ENCODE results near the gene GATA2.
A peak's percentile ranks its signal among the peaks of the same experiment; 100 is the strongest.

GATA2 gene

DNA sequence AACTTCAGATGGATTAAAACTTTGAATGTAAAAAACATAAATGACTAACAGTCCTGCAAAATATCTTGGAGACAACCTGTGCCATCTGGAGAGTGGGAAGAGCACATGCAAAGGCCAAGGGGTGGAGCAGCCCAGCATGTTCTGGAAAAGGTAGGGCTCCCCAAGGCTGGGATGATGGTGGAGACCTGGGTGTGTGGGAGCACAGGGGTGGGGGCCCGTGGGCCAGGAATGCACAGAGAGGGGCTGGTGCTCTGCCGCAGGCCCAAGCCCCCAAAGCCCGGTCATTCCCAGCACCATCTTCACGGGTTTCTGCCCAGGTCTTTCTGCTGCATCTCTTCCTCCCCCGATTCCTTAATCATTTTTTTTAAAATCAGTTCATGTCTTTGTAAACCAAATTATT lies 9.7 kb upstream of the GATA2 start:
- DNase-seq (ENCODE audit: low spot score) = no peak

DNA sequence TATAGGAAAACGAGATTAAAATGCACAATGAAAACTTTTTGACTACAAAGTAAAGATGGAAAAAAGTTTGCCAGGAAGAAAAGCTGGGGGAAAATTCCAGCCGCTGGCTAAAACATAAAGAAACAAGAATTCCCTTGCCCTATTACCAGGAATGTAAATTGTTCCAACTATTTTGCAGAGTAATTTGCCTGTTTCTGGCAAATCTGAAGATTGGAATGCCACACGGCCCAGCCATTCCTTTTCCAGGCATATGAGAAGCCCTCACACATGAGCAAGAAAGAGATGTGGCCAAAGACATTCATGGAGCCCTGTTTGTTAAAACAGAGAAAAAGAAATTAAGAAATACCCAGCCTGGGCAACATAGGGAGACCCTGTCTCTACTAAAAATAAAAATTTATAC lies 8.4 kb upstream of the GATA2 start:
- no peak for DNase-seq (ENCODE audit: low spot score)

DNA sequence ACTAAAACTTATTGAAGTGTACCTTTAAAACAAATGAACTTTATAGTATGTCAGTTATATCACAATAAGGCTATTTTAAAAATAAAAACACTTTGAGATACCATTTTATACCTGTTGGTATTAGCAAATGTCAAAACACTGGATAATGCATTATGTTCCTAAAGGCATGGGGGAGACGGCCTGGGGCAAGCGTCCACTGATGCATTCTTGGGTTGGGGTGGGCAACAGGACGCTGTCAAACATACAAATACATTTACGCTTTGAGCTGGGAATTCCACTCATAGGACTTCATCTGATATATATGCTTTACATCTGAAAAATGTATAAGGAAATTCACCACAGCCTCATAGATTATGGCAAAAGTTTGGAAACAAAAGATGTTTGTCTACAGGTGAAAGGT lies 7.6 kb upstream of the GATA2 start:
- no peak for DNase-seq (ENCODE audit: low spot score)

DNA sequence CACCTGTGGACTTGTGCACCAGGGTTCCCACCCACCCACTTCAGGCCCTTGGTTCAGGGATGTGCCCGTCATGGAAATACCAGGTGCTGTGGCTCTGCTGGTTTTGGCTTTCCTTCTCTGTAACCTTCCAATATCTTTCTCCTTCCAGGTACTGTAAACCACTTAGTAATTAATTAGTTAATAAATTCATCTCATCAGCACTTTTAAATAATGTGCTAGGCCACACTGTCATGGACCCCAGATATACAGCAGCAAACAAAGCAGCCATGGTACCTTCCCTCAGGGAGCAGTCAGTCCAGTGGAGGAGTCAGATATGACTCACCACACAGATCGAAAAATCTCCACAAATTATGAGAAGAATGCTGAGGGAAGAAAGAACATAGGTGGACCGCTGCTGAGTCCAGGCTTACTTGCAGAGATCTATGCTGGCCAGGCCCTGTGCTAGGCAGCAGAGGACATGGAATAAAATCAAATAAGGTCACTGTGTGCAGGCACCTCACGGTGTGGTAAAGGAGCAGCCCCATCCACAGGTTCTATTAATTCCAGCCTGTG lies 6.8 kb upstream of the GATA2 start:
- peak; percentile 37 for DNase-seq (ENCODE audit: low spot score)

DNA sequence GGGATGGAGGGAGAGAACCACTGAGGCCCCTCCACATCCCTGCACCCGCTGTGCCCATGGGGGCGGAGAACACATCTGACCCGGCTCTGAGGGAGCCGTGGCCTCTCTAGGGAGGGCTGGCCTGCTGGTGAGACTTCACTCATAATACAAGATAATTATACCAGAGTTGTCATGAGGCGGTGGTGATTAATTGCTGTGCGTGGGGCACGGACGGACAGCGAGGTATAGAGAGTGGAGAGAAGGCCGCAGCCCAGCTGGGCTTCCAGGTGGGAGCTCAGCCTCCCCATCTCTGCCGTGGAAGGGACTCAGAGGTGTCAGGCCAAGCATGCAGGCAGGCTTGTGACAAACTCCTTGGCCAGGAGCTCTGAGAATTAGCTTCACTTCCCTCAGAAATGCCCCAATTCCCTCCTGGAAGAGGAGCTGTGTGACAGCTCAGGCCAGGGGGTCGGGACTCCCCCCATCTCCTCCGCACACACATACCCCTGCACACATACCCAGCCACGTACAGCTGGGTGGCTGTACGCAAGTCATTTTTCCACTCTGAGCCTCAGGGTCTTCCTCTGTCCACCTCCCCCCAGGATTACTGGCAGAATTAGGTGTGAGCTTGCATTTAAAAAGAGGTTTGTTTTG lies 6.0 kb upstream of the GATA2 start:
- DNase-seq (ENCODE audit: low spot score) = no peak

DNA sequence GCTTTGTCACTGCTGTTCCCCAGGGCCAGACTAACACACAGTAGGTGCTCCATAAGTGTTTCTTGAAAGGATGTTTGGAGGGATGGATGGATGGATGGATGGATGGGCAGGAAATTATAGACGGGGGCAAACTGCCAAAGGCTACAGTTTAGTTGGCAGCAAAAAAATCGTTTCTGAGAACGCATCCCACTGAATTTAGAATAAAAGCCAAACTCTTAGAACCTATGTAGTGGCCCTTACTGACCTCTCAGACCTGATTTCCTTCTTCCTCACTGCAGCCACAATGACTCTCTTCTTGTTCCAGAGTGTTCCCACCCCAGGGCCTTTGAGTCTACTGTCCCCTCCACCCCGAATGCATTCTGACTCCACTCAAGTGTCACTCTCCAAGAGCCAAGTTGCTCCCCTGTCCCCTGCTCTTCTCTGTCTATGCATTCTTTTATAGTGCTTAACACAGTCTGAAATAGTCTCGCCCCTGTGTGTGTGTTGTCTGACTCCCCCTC lies 5.2 kb upstream of the GATA2 start:
- no peak for DNase-seq (ENCODE audit: low spot score)

DNA sequence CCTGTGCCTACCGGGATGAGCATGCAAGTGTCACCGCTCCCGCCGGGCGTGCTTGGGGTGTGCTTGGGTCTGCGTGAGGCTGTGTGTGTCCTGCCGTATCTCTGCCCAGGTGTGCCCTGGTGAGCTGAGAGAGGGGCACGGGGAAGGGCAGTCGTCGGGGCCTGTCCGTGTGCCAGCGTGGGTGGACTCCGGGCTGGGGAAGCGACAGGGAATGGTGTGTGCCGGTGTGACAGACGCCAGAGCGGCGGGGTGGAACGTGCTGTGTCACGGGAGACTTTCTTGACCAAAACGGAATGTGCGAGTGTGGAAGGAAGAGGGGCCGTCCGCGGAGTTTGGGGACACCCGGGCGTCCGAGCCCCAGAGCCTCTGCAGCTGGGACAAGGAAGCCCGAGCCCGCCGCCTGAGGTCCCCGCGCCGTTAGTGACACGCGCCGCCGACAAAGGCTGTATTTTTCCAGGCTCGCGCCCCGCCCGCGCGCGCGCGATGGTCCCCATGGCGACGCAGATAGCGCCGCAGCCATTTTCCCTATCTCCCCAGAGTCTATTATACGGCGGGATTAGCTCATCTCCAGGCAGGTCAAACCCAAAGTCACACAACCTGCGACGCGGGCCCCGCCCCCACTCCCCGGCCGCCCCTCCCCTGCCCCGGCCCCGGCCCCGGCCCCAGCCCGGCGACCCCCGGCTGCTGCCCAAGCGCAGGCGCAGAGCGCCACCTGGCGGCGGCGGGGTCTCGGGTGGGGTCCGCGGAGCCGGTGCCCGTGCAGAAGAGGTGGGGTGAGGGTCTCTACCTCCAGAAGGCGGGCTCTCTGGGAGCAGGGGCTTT lies 4.5 kb upstream of the GATA2 start:
- DNase-seq (ENCODE audit: low spot score) = peak; percentile 68

DNA sequence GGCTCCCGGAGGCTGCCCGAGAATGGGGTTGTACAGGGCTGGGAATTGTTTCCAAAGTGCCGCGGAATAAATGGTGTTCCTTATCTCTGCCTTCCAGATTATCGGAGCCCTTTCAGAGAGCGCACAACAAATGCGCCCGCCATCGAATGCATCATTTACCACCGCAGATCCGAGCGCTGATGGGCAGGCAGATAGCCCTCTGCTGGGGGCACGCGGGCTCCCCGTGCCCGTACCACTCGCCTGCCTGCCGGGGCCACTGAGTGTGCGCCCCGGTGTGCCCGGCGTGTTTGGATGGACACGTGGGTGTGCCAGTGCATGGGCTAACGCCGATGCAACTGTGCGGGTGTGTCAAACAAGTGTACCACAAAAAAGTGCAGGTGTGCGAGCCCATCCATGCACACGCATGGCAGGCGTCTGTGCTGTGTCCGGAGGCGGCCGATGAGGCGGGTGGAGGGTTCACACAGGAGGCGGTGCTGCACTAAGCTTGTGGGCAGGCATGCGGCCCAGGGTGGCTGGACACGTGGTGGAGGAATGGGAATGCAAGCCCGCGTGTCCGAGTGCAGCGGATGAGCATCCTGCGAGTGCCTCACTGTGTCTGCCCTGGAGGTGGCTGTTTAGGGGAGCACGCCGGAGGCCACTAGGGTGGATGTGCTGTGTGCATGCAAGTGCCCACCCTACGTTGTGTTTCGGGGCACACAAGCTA lies 3.8 kb upstream of the GATA2 start:
- peak; percentile 34 for DNase-seq (ENCODE audit: low spot score)

DNA sequence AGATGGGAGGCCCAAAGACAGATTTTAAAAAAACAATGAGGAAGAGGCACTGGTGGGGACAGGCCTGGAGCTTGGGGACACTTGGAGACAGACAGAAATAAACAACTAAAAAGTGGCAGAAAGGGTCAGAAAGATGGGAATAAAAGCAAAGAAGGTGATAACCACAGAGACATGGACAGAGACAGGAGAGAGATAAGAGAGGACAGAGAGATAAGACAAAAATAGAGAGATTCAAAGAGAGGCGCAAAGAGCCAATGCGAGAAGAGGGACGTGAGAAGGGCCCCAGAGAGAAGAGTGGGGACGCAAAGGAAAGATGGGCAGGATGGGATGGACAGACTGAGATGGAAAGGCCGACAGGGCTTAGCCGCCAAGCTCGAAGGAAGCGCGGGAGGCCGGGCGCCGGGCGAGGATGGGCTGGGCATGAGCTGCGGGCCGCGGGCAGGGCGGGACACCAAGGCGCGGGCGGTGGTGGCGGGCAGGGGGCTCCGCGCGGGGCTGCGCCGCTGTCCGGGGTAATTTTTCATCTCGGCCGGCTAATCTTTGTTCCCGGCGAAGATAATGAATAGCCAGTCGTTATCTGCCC lies 3.1 kb upstream of the GATA2 start:
- no peak for DNase-seq (ENCODE audit: low spot score)

DNA sequence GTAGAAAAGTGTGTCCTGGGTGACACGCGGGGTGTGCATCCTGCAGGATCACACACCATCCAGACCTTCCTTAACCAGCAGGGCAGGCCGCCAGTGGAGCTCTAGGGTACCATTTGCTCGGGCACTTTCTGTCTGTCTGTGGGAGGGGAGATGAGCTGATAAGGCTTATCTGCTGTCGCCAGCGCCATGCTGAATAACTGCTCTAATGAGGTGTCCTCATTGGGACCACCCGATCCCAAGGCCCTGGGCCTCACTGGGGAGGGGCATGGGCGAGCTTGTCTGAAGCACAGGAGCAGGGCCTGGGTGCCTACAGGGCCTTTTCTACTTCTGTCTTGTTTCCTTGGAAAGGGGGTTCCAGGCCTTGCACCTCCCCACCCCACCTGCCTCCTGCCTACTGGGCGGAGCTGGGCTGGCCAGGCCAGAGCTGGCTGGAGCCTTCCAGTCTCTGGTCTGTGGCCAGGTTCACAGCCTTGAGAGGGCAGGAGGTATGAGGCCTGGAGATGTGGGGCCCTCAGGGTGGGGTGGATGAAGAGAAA lies 2.5 kb upstream of the GATA2 start:
- DNase-seq (ENCODE audit: low spot score) = no peak

DNA sequence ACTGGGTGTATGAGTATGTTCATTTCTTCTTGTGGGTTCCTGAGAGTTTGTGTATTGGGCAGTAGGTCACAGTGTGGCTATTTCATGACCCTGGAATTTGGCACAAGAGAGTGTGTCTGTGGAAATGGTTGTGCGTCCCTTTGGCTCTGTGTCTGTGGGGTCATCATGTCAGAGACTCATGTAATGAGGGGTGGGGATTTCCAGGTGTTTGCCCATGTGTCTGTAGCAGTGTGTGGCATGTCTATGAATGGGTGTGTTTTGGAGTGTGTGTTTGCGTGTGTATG lies 1.3 kb upstream of the GATA2 start:
- DNase-seq (ENCODE audit: low spot score) = no peak

DNA sequence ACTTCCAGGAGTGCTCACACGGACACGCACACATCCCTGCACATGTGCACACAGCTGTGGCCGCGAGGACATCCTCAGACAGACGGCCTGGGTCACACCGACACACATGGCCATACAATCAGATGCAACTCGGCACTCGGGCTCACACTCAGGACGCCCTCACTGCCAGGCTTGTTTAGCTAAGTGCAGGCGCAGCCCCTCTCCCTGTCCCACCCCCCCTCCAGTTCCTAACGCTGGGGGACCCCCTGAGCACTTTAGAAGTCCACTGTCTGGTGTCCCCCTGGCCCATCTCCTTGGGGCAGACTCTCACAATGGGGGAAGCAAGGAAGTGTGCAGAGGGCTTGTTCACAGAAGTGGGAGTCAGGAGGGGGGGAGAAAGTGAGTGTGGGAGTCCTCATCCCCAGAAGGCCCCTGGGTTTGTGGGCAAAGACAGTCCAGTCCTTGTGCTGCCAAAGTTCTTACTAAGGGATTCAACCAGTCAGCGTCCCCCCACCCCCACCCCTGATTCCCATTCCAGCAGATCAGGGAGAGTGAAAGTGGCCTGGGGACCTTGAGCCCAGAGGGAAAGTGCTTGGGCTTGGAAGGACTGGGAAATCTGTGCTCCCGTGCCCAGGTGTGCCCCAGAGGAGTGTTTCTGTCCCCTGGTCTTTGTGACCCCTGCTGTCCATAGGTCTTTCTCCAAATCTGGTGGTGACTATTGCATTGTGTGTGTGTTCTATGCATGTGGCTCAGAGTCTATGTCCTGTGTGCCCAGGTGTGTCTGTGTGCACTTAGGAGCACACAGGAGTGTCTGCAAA lies 767 bp upstream of the GATA2 start:
- no peak for DNase-seq (ENCODE audit: low spot score)

DNA sequence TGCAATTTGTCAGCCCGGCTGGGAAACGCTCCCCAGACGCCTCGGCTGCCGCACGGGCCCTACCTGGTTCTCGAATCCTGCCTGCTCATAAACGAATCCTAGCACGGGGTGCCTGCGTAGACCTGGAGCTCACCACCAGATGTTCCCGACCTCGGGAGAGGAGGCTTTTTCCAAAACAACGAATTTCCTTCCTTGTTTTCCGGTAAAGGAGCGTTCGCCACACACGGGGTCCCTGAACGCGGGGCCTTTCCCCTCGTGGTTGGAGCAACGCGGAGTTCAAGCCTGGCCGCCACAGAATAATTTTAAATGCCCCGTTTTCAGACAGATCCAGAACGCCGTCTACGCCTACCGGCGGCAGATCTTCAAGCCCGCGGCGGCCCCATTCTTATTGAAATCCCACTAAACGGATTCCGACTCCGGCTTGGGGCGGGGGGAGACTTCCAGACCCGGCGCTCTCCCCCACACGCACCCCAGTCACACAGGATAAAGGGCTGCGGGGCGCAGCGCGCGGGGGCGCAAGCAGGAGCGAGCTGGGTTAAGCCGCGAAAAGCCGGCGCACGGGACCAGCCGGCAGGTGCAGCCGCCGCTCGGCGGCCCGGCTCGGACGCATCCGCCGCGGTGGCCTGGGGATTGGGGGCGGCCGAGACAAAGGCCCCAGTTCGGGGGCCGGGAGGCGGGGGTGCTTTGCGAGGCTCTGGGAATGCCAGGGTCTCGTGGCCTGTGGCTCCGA lies 895 bp downstream of the GATA2 start:
- DNase-seq (ENCODE audit: low spot score) = no peak

DNA sequence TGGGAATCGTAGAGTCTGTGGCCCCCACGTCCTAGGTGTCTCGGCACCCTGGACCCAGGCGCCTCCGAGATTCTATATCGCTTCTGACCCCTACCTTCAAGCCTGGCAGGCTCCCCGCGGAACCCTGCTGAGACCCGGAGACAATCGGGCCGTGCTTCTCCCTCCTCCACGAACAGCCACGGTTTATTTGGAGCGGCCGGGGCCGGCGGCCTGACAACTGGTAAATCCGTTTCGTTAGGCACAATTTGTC lies 1.4 kb downstream of the GATA2 start:
- no peak for DNase-seq (ENCODE audit: low spot score)

DNA sequence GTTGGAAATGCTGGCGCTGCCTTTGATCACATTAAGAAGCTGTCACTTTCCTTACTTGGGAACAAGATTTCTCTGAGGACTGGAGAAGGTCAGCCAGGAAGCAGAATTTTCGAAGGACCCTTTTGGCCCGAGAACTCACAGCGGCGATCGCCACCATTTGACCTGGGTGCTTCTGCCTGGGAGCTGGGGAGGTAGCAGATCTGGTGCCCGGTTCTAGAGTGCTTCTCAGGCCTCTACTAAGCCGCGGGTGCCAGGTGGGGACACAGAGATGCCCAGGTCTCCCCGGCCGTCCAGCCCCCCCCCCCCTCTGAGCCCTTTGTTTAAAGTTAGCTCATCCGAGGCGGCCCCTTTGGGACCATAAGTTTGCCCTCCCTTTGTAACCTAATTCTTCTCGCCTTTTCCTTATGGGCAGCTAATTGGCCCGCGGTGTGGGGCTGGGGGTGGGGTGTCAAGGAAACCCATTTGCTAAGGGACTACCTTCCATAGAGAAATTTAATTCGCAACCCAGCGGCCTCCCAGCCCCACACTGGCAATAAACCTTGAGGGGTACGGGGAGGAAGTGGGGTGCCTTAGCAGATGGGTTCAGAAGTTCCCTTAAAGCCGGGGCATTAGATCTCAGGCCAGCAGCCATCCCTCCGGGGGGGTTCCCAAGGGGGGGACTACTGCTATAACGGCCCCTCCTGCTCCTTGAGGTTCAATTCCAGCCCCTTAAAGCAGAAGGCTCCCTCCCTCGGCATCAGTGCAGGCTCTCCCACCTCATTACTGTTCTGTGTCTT lies 1.9 kb downstream of the GATA2 start:
- no peak for DNase-seq (ENCODE audit: low spot score)

DNA sequence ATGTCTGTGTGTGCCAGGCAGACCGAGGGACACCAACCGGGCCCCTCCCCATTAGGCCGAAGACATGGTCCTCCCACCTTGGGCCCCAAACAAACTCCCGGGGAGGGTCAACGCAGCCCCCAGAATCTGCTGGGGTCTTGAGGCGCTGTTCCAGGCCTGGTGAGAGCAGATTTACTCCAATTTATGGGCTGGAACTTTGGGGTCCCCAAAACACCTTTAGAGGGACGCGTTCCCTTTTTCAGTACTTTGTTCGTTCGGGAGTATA lies 2.4 kb downstream of the GATA2 start:
- no peak for DNase-seq (ENCODE audit: low spot score)

DNA sequence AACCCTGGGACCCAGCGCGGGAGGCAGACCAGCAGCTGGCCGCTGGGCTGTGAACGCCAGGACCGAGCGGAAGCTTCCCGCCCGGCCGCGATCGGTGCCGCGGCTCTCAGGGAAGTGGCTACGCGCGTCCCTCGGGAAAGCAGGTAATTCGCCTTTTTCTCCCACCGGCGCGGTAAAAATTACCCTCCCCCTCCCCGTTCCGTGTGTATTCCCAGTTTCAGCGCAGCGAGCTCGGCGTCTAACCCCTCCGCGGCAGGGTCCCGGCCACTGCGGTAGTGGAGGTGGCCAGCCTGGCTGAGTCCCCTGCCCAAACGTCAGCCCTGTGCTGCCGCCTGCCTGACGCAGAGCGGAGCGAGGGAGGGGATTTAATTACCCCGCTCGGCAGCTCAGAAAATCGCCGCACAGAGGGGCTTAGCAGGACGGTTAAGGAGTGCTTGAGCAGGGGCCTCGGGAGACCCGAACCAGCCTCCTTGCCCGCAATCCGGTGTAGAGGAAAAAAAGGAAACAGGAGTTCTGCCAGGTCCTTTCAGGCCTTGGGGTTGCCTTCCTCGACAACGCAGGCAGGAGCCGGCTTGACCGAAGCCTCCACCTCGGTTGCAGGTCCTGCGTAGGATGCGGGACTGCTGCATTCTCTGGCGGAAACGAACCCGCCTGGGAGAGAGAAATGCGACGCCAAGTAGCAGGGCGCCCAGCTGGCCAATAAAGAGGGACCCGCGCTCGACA lies 2.9 kb downstream of the GATA2 start:
- DNase-seq (ENCODE audit: low spot score) = peak; percentile 36

DNA sequence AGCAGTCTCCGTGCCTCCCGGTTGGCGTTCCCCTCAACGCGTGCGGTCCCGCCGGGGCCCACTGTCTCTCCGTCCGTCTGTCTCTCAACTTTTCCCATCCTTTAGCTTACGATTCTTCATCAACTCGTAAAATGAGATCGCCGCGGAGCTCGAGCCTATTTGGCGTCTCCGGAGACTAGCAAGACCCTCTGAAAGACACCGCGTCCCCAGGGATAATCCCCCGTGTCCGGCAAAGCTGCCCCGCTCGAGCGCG lies 3.4 kb downstream of the GATA2 start:
- no peak for DNase-seq (ENCODE audit: low spot score)

DNA sequence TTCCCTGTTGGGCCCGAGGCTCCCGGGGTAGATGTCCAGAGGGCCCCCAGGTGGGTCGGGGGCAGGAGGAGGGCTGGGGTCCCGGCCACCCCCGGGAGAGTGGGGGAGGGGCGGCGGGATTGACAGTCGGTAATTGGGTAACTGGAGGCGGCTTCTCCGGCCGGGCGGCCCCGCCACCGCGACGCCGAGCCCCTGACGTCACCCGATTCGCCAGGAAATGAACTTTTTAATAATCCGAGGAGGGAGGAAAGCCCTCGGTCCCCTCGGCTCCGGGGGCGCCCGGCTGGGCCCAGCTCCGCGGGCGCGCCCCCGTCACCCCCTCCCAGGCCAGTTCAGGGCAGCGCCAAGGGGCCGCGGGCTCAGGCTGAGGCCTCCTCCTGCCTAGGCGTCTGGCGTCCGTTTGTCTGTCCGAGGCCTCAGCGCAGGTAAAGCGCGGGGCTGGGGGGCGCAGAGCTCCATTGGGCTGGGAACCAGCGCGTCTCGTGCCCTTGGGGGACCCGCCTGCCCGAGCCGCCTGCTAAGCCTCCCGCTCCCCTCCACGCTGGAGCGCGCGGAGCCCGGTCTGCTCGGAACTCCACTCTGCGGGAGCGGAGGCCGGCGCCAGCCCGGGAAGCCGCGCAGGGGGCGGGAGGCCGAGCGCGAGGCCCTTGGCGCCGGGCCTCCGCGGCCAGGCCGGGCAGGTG lies 3.9 kb downstream of the GATA2 start:
- peak; percentile 66 for DNase-seq (ENCODE audit: low spot score)

DNA sequence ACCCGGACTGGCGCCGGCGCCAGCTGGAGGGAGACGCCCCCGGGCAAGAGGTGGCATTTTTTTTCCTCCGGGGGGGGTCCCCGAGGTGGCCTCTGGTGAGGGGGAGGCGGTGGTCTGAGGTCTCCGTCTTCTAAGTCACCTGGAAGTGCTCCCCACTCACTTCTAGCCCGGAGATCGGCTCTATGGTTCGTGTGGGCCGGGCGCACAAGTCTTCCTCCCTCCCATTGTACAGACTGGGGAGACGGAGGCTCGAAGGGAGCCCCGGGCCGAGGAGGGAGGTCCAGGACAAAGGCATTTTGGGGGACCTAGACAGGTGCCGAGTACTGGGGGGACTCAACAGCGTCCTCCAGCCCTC lies 4.4 kb downstream of the GATA2 start:
- DNase-seq (ENCODE audit: low spot score) = no peak

Data from AG08395 (cell line).